Adrenal gland (tissue), 12 donors: ENCODE data around the gene MDK. TPM values are rescaled to one million over a fixed set of nuclear protein-coding genes. Genes with fewer than 3 reads are reported as not detected.

Source experiments
- DNase-seq, 7 donors: peaks; one replicate each; pipeline ENCODE4 v3.0.0-alpha.2; 2019 to 2020
- H3K27ac ChIP-seq, 5 donors: fragments of 200-600 bp; sonication (generic) in 4 of 5; 1 replicate in 3 of 5; 2 replicates in 2 of 5; pipeline versions ENCODE4 v1.5.1 to v1.8.0; 2016 to 2020; ENCODE audit warnings: mild to moderate bottlenecking in 1 of 5
- H3K27me3 ChIP-seq: fragments of 200-600 bp; 2 replicates; pipeline ENCODE4 v1.8.0; 2021
- H3K36me3 ChIP-seq, 2 donors: fragments of 200-600 bp; replicated peaks in 1 of 2; 1 replicate in 1 of 2; 2 replicates in 1 of 2; pipeline versions ENCODE4 v1.5.1 to v1.8.0; 2018 to 2022
- H3K4me1 ChIP-seq, 2 donors: fragments of 200-600 bp; replicated peaks in 1 of 2; 1 replicate in 1 of 2; 2 replicates in 1 of 2; pipeline versions ENCODE4 v1.5.1 to v1.8.0; 2018 to 2021
- H3K4me3 ChIP-seq, 4 donors: fragments of 200-600 bp; sonication (generic) in 3 of 4; one replicate each; pipeline ENCODE4 v1.5.1; 2016 to 2018
- H3K9me3 ChIP-seq, 3 donors: fragments of 200-600 bp; sonication (generic) in 1 of 3; replicated peaks in 1 of 3; 1 replicate in 2 of 3; 2 replicates in 1 of 3; pipeline versions ENCODE4 v1.5.1 to v1.8.0; 2016 to 2021
- POLR2A ChIP-seq, 2 donors: fragments of 450-650 bp; IDR thresholded peaks; one replicate each; pipeline ENCODE4 v1.6.1; 2017; ENCODE audit warnings: antibody characterized with exemption in 2 of 2, mild to moderate bottlenecking in 2 of 2, moderate library complexity in 1 of 2
- WGBS, 4 donors: extraction: QIAGEN DNeasy Blood & Tissue Kit in 2 of 4; methylation state at CpG; one replicate each; pipeline versions ENCODE4 v1.1.5 to v1.1.7; 2013 to 2017; 5-methylcytosine and 5-hydroxymethylcytosine counted together
- intact Hi-C, 2 donors: fragments of 100-400 bp; cut with DNase I; formaldehyde crosslinking; loops; one replicate each; pipeline versions ENCODE4 v1.14.1 to v1.15.0; 2022 to 2023
- polyA plus RNA-seq, 3 donors: library from polyadenylated mRNA; stranded (reverse); fragments of 200-250 nt in 2 of 3; fragments of 350-450 nt in 1 of 3; fragmentation: Illumina TruSeq in 1 of 3; extraction: RNeasy Lipid Tissue Mini Kit (QIAGEN cat#74804) in 1 of 3; gene quantifications; one replicate each; pipeline ENCODE4 v1.2.3, GENCODE V29; 2013 to 2014
- total RNA-seq, 9 donors: library from RNA; depleted of rRNA in 4 of 9; stranded (reverse); fragments of >200 nt in 4 of 9; fragments of 120-200 nt in 1 of 9; fragmentation: NEBNext Ultra II Directional in 1 of 9; extraction: Animal tissue kit (Norgen Biotek cat#: 25700) in 1 of 9; gene quantifications; one replicate each; pipeline versions ENCODE4 v1.1.0 to v1.2.4, GENCODE V29; 2013 to 2023
- TF ChIP-seq, protein P1 (sequence below), 6 experiments: fragments of 450-650 bp in 4 of 6; fragments of 200-600 bp in 2 of 6; sonication (generic) in 1 of 6; IDR thresholded peaks; 1 replicate in 5 of 6; 2 replicates in 1 of 6; pipeline versions ENCODE4 v1.5.1 to v1.8.0; 2016 to 2021; ENCODE audit warnings: antibody characterized with exemption in 6 of 6, mild to moderate bottlenecking in 2 of 6, moderate library complexity in 1 of 6
- donor health status: healthy with polysubstance abuse.
- donor health status: Bipolar disorder and iron deficiency.
- donor health status: DM: yes; HTN: yes; CAD: no.
- donor health status: DM: no; HTN: no; CAD: no.
- donor health status: DM: no; HTN: no; CAD: no.
- donor health status: DM: yes; HTN: yes; CAD: no.

The MDK gene
- total and polyA plus RNA-seq, 12 donors = 73.4 to 635 (median 128) TPM

DNA sequence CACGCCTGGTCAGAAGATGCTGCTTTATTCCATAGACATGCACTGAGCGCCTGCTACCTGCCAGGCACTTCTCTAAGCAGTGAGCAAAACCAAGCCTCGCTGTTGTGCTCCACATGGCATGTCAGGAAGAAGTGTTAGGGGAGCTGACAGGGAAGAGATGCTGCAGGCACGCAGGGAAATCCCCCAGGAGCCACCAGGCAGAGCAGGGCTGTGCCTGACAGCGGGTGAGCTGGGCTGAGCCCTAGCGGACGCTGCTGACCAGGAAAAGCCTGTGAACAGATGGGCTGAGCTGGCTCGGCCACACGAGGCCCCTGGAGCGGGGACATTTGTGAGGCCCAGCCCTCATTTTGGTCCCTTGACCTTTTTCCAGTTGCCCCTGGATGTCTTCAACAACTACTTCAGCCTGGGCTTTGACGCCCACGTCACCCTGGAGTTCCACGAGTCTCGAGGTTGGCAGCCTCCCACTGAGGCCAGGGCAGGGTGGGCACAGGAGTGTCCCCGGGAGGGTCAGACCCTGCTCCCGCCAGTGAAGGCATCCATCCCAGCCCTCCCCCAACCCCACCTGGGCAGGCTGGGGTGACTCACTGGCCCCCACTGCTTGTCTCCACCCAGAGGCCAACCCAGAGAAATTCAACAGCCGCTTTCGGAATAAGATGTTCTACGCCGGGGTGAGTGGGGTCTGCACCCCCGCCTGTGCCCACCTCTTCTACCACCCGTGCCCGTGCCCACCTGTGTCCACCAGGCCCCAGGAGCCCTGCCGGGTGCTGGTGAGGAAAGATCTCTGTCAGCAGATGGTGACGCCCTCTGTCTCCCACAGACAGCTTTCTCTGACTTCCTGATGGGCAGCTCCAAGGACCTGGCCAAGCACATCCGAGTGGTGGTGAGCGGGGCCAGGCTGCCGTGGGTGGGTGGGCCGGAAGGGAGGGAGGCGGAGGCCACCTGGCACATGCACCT lies 7.4 kb upstream of the MDK start:
- no peak for TF ChIP-seq POLR2A (IDR thresholded peaks at IDR 0.05)
- TF ChIP-seq, protein P1, sequence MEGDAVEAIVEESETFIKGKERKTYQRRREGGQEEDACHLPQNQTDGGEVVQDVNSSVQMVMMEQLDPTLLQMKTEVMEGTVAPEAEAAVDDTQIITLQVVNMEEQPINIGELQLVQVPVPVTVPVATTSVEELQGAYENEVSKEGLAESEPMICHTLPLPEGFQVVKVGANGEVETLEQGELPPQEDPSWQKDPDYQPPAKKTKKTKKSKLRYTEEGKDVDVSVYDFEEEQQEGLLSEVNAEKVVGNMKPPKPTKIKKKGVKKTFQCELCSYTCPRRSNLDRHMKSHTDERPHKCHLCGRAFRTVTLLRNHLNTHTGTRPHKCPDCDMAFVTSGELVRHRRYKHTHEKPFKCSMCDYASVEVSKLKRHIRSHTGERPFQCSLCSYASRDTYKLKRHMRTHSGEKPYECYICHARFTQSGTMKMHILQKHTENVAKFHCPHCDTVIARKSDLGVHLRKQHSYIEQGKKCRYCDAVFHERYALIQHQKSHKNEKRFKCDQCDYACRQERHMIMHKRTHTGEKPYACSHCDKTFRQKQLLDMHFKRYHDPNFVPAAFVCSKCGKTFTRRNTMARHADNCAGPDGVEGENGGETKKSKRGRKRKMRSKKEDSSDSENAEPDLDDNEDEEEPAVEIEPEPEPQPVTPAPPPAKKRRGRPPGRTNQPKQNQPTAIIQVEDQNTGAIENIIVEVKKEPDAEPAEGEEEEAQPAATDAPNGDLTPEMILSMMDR (IDR thresholded peaks at IDR 0.05) = no peak
- Histone ChIP-seq H3K9me3 (no peaks in the 10 kb centered on the region), H3K27ac (no peak overlapping the region), H3K36me3 (peaks cover 0 to 65% of the 10 kb centered on the region in 2 donors), H3K27me3 (no peaks in the 10 kb centered on the region), H3K4me3 (no peak overlapping the region), H3K4me1 (no peaks in the 10 kb centered on the region)
- no peak for DNase-seq
- intact Hi-C loops = no loop called here
- WGBS, 4 donors = 88 to 92% (median 90%) methylated on average over 16 to 30 of the region's 30 CpGs

DNA sequence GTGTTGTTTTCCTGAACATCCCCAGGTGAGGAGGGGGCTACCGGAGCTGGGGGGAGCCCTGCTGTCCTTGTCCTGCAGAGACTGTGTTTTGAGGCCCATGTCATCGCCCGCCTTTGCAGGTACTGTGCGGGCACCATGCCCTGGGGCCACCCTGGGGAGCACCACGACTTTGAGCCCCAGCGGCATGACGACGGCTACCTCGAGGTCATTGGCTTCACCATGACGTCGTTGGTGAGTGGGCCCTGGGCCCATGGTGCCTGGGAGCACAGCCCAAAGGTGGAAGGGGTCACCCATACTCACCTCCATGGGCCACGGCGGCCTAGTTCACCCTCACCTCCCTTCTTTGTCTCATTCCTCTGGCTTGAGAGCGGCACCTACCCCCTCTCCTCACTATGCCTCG lies 6.7 kb upstream of the MDK start:
- no peaks in the 10 kb centered on the region for H3K9me3 ChIP-seq
- H3K36me3 ChIP-seq = peaks cover 0 to 60% of the 10 kb centered on the region in 2 donors
- 84 to 95% (median 86%) methylated on average over 4 to 15 of the region's 15 CpGs for WGBS, 4 donors
- no peaks in the 10 kb centered on the region for H3K4me1 ChIP-seq
- H3K27ac ChIP-seq = no peak overlapping the region
- no peaks in the 10 kb centered on the region for H3K27me3 ChIP-seq
- no peak overlapping the region for H3K4me3 ChIP-seq
- DNase-seq = no peak
- intact Hi-C loops = no loop called here
- TF ChIP-seq, protein P1 (IDR thresholded peaks at IDR 0.05) = no peak
- no peak for TF ChIP-seq POLR2A (IDR thresholded peaks at IDR 0.05)

DNA sequence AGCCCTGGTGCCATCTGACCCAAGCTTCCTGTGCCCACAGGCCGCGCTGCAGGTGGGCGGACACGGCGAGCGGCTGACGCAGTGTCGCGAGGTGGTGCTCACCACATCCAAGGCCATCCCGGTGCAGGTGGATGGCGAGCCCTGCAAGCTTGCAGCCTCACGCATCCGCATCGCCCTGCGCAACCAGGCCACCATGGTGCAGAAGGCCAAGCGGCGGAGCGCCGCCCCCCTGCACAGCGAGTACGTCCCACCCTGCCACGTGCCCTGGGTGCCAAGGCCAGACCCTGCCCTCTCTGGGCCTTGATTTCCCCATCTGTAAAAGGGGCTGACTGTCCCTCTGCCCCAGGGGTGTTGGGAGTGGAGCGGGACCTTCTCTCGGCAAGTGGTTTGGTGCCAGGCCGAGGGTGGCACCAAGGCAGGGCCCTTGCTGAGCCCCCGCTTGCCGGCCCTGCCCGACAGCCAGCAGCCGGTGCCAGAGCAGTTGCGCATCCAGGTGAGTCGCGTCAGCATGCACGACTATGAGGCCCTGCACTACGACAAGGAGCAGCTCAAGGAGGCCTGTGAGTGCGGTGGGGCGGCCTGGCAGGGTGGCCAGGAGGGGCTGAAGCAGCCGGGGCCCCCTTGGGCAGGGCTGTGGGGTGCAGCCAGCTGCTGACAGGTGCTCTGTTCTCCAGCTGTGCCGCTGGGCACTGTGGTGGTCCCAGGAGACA lies 5.9 kb upstream of the MDK start:
- Histone ChIP-seq H3K4me1 (no peaks in the 10 kb centered on the region), H3K9me3 (no peaks in the 10 kb centered on the region), H3K4me3 (no peak overlapping the region), H3K27me3 (no peaks in the 10 kb centered on the region), H3K36me3 (peaks cover 0 to 52% of the 10 kb centered on the region in 2 donors), H3K27ac (no peak overlapping the region)
- no peak for TF ChIP-seq POLR2A (IDR thresholded peaks at IDR 0.05)
- TF ChIP-seq, protein P1 (IDR thresholded peaks at IDR 0.05) = no peak
- no peak for DNase-seq
- intact Hi-C loops = no loop called here
- WGBS, 4 donors = 93 to 100% (median 95%) methylated on average over 1 to 38 of the region's 38 CpGs
